WTC11 (cell line): Measurements from ENCODE around the gene HGS. TPM values are rescaled to one million over a fixed set of nuclear protein-coding genes. Genes with fewer than 3 reads are reported as not detected.

Source experiments
- ATAC-seq: fragments of 200-7000 bp; cut with Tn5 transposase; 2 replicates; pipeline ENCODE4 v1.10.0; 2021; ENCODE audit warnings: mild to moderate bottlenecking, moderate library complexity
- CTCF ChIA-PET: fragments of 300-600 bp; sonication (Branson Sonifier 250); formaldehyde crosslinking; loops from one replicate; lab custom pipeline; 2021; ENCODE audit warnings: antibody characterized with exemption; lab: Charles Lee
- POLR2A ChIA-PET: fragments of 350-600 bp; sonication (Branson Sonifier 250); formaldehyde crosslinking; loops from one replicate; lab custom pipeline; 2021; ENCODE audit warnings: antibody characterized with exemption; lab: Charles Lee
- DNase-seq: peaks from one replicate; pipeline ENCODE4 v3.0.0; 2021; ENCODE audit warnings: low spot score
- H3K27ac Mint-ChIP-seq: 2 replicates; pipeline ENCODE4 v1.8.0; 2021; ENCODE audit warnings: mixed read lengths
- H3K27me3 Mint-ChIP-seq: 2 replicates; pipeline ENCODE4 v1.8.0; 2021; ENCODE audit warnings: low read depth, mild to moderate bottlenecking, moderate library complexity, mixed read lengths
- H3K36me3 Mint-ChIP-seq: 2 replicates; pipeline ENCODE4 v1.8.0; 2021; ENCODE audit warnings: mixed read lengths
- H3K4me1 Mint-ChIP-seq: 2 replicates; pipeline ENCODE4 v1.8.0; 2022; ENCODE audit warnings: mixed read lengths
- H3K4me3 Mint-ChIP-seq: 2 replicates; pipeline ENCODE4 v1.8.0; 2021; ENCODE audit warnings: mild to moderate bottlenecking, moderate library complexity, mixed read lengths
- H3K9me3 Mint-ChIP-seq: 2 replicates; pipeline ENCODE4 v1.8.0; 2021; ENCODE audit warnings: mixed read lengths
- ATF2 ChIP-seq: sonication (generic); formaldehyde crosslinking; IDR thresholded peaks from 2 replicates; pipeline ENCODE4 v1.8.1; 2022; ENCODE audit warnings: low read depth, missing genetic modification reagents, borderline replicate concordance
- CTCF ChIP-seq: fragments of 200-600 bp; IDR thresholded peaks from 2 replicates; pipeline ENCODE4 v1.8.0; 2022; ENCODE audit warnings: antibody characterized with exemption
- ESRRA ChIP-seq: sonication (generic); formaldehyde crosslinking; IDR thresholded peaks from 2 replicates; pipeline ENCODE4 v1.8.1; 2022; ENCODE audit warnings: mild to moderate bottlenecking, missing genetic modification reagents, borderline replicate concordance
- ETV6 ChIP-seq: sonication (generic); formaldehyde crosslinking; IDR thresholded peaks from 2 replicates; pipeline ENCODE4 v1.8.1; 2022; ENCODE audit warnings: mild to moderate bottlenecking, missing genetic modification reagents
- FOXP1 ChIP-seq: sonication (generic); formaldehyde crosslinking; IDR thresholded peaks from 2 replicates; pipeline ENCODE4 v1.8.0; 2022; ENCODE audit warnings: missing genetic modification reagents, mild to moderate bottlenecking, moderate library complexity, borderline replicate concordance
- GRHL2 ChIP-seq: fragments of 250-450 bp; sonication (Bioruptor Pico); IDR thresholded peaks from 2 replicates; pipeline ENCODE4 v1.8.0; 2022; ENCODE audit warnings: mild to moderate bottlenecking, moderate library complexity; ENCODE audit not compliant: insufficient replicate concordance, severe bottlenecking
- MXD4 ChIP-seq: fragments of 250-450 bp; sonication (Bioruptor Pico); IDR thresholded peaks from 2 replicates; pipeline ENCODE4 v1.8.0; 2021; ENCODE audit warnings: mild to moderate bottlenecking, moderate library complexity, borderline replicate concordance
- MYBL2 ChIP-seq: sonication (generic); formaldehyde crosslinking; IDR thresholded peaks from 2 replicates; pipeline ENCODE4 v1.8.1; 2023; ENCODE audit warnings: mild to moderate bottlenecking, moderate library complexity, missing genetic modification reagents
- NFATC4 ChIP-seq: fragments of 250-450 bp; sonication (Bioruptor Pico); IDR thresholded peaks from 2 replicates; pipeline ENCODE4 v1.9.0; 2021; ENCODE audit warnings: mild to moderate bottlenecking
- STAT6 ChIP-seq: sonication (generic); formaldehyde crosslinking; conservative IDR thresholded peaks from 2 replicates; pipeline ENCODE4 v1.8.1; 2023; ENCODE audit warnings: mild to moderate bottlenecking, low read depth, missing genetic modification reagents, moderate library complexity
- TP53 ChIP-seq: sonication (generic); formaldehyde crosslinking; IDR thresholded peaks from 2 replicates; pipeline ENCODE4 v1.8.1; 2023; ENCODE audit warnings: mild to moderate bottlenecking, missing genetic modification reagents
- ZNF121 ChIP-seq: sonication (generic); formaldehyde crosslinking; IDR thresholded peaks from 2 replicates; pipeline ENCODE4 v1.8.0; 2023; ENCODE audit warnings: missing genetic modification reagents
- ZNF138 ChIP-seq: sonication (generic); formaldehyde crosslinking; conservative IDR thresholded peaks from 2 replicates; pipeline ENCODE4 v1.8.1; 2022; ENCODE audit warnings: mild to moderate bottlenecking, moderate library complexity, missing genetic modification reagents
- total RNA-seq: library from RNA; stranded (reverse); gene quantifications from 3 replicates; pipeline ENCODE4 v1.2.3, GENCODE V29; 2021
- TF ChIP-seq, protein P1 (sequence below): sonication (generic); formaldehyde crosslinking; IDR thresholded peaks from 2 replicates; pipeline ENCODE4 v1.8.0; 2022; ENCODE audit warnings: missing genetic modification reagents
- TF ChIP-seq, protein P2 (sequence below): sonication (generic); formaldehyde crosslinking; IDR thresholded peaks from 2 replicates; pipeline ENCODE4 v1.8.0; 2022; ENCODE audit warnings: mild to moderate bottlenecking, missing genetic modification reagents
- TF ChIP-seq, protein P3 (sequence below): fragments of 250-450 bp; sonication (Bioruptor Pico); IDR thresholded peaks from 2 replicates; pipeline ENCODE4 v1.9.0; 2021; ENCODE audit warnings: mild to moderate bottlenecking, borderline replicate concordance

Gene HGS
- total RNA-seq, 1 experiment from 2014 or later: 113 TPM

- POLR2A ChIA-PET: interaction anchor here (1.4 kb wide), 1 partner anchor 11 kb away, joined by 4 read pairs; the partner anchor contains the start of genes NPLOC4 and TSPAN10
- Mint-ChIP-seq H3K27me3 (peaks cover 42% of the 10 kb centered on the region), H3K9me3 (no peaks in the 10 kb centered on the region), H3K36me3 (no peaks in the 10 kb centered on the region), H3K4me1 (peaks cover 16% of the 10 kb centered on the region), H3K4me3 (peak overlapping the region; percentile 55), H3K27ac (no peak overlapping the region)
- ATAC-seq (peak; percentile 6), DNase-seq (no peak)
- TF ChIP-seq ZNF138: no peak
- TF ChIP-seq ETV6 (CRISPR knock-in tag): 0 out of 2 replicates have a peak, but pooled peaks have one; percentile 52
- no peak for TF ChIP-seq MYBL2 (CRISPR knock-in tag)
- peak; percentile 50; the same call in 1 of the 2 replicates for TF ChIP-seq FOXP1 (CRISPR knock-in tag)
- no peak for TF ChIP-seq CTCF
- TF ChIP-seq MXD4 (CRISPR knock-in tag): no peak
- 0 out of 2 replicates have a peak, but pooled peaks have one; percentile 3 for TF ChIP-seq ZNF121 (CRISPR knock-in tag)
- no peak for TF ChIP-seq GRHL2
- TF ChIP-seq, protein P1, sequence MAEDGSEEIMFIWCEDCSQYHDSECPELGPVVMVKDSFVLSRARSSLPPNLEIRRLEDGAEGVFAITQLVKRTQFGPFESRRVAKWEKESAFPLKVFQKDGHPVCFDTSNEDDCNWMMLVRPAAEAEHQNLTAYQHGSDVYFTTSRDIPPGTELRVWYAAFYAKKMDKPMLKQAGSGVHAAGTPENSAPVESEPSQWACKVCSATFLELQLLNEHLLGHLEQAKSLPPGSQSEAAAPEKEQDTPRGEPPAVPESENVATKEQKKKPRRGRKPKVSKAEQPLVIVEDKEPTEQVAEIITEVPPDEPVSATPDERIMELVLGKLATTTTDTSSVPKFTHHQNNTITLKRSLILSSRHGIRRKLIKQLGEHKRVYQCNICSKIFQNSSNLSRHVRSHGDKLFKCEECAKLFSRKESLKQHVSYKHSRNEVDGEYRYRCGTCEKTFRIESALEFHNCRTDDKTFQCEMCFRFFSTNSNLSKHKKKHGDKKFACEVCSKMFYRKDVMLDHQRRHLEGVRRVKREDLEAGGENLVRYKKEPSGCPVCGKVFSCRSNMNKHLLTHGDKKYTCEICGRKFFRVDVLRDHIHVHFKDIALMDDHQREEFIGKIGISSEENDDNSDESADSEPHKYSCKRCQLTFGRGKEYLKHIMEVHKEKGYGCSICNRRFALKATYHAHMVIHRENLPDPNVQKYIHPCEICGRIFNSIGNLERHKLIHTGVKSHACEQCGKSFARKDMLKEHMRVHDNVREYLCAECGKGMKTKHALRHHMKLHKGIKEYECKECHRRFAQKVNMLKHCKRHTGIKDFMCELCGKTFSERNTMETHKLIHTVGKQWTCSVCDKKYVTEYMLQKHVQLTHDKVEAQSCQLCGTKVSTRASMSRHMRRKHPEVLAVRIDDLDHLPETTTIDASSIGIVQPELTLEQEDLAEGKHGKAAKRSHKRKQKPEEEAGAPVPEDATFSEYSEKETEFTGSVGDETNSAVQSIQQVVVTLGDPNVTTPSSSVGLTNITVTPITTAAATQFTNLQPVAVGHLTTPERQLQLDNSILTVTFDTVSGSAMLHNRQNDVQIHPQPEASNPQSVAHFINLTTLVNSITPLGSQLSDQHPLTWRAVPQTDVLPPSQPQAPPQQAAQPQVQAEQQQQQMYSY (CRISPR knock-in tag): 0 out of 2 replicates have a peak, but pooled peaks have one; percentile 27
- TF ChIP-seq, protein P2, sequence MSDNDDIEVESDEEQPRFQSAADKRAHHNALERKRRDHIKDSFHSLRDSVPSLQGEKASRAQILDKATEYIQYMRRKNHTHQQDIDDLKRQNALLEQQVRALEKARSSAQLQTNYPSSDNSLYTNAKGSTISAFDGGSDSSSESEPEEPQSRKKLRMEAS: peak; percentile 61; the same call in 1 of the 2 replicates
- no peak for TF ChIP-seq ATF2
- no peak for TF ChIP-seq NFATC4 (CRISPR knock-in tag)
- CTCF ChIA-PET: interaction anchor here (1.4 to 2.0 kb wide), 2 partner anchors 20 to 64 kb away, joined by 3 to 5 read pairs; no protein-coding TSS in a partner anchor
Measured at GRCh38 chr17:81647640-81648012, 36.2 kb upstream of the HGS start.

DNA sequence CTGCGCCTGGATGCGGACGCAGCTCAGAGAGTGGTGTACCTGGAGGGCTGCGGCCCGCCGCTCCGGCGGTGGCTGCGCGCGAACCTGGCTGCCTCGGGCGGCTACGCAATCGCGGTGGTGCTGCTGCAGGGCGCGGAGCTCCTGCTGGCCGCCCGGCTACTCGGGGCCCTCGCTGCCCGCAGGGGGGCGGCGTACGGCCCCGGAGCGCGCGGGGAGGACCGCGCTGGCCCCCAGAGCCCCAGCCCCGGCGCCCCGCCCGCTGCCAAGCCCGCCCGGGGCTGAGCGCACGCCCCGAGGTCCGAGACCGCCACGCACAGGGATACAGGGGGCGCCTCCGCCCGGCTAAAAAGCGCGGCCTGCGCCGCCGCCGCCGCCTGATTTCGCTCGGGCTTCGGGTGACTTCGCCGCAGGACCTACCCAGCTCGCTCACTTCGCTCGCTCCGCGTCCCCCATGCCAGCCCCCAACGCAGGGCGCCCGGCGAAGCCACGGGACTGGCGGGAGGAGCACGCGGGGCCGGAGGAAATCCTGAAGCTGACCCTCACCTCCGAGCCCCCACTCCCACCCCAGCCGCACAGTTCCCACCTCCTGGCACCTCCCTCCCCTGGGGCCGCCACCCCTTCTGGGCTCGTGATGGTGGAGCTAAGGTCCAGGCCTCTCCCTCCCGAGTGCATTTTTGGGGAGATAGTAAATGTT is 35.7 kb upstream of the HGS start:
- CTCF ChIA-PET: interaction anchor here (1.4 to 2.0 kb wide), 2 partner anchors 20 to 63 kb away, joined by 3 to 5 read pairs; no protein-coding TSS in a partner anchor
- ATAC-seq: peak; percentile 68
- peak overlapping the region; percentile 61 for H3K4me3 Mint-ChIP-seq
- TF ChIP-seq MYBL2 (CRISPR knock-in tag) (no peak), TP53 (CRISPR knock-in tag) (peak; percentile 61), STAT6 (CRISPR knock-in tag) (no peak), ESRRA (CRISPR knock-in tag) (0 out of 2 replicates have a peak, but pooled peaks have one; percentile 4), FOXP1 (CRISPR knock-in tag) (0 out of 2 replicates have a peak, but pooled peaks have one; percentile 22)
- TF ChIP-seq, protein P3, sequence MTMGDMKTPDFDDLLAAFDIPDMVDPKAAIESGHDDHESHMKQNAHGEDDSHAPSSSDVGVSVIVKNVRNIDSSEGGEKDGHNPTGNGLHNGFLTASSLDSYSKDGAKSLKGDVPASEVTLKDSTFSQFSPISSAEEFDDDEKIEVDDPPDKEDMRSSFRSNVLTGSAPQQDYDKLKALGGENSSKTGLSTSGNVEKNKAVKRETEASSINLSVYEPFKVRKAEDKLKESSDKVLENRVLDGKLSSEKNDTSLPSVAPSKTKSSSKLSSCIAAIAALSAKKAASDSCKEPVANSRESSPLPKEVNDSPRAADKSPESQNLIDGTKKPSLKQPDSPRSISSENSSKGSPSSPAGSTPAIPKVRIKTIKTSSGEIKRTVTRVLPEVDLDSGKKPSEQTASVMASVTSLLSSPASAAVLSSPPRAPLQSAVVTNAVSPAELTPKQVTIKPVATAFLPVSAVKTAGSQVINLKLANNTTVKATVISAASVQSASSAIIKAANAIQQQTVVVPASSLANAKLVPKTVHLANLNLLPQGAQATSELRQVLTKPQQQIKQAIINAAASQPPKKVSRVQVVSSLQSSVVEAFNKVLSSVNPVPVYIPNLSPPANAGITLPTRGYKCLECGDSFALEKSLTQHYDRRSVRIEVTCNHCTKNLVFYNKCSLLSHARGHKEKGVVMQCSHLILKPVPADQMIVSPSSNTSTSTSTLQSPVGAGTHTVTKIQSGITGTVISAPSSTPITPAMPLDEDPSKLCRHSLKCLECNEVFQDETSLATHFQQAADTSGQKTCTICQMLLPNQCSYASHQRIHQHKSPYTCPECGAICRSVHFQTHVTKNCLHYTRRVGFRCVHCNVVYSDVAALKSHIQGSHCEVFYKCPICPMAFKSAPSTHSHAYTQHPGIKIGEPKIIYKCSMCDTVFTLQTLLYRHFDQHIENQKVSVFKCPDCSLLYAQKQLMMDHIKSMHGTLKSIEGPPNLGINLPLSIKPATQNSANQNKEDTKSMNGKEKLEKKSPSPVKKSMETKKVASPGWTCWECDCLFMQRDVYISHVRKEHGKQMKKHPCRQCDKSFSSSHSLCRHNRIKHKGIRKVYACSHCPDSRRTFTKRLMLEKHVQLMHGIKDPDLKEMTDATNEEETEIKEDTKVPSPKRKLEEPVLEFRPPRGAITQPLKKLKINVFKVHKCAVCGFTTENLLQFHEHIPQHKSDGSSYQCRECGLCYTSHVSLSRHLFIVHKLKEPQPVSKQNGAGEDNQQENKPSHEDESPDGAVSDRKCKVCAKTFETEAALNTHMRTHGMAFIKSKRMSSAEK (CRISPR knock-in tag): no peak

More for the DNA sequence above, 35.7 kb upstream of the HGS start:
- peak; percentile 61 for DNase-seq
- Mint-ChIP-seq H3K4me1 (peaks cover 18% of the 10 kb centered on the region), H3K27ac (no peak overlapping the region), H3K36me3 (no peaks in the 10 kb centered on the region), H3K9me3 (no peaks in the 10 kb centered on the region), H3K27me3 (peaks cover 42% of the 10 kb centered on the region)
- POLR2A ChIA-PET: interaction anchor here (1.4 kb wide), 1 partner anchor 11 kb away, joined by 4 read pairs; the partner anchor contains the start of genes NPLOC4 and TSPAN10
